Measurements from ENCODE around the gene ALG1.

- TF ChIP-seq CTCF (IDR thresholded peaks at IDR 0.05) (no peak), POLR2A (IDR thresholded peaks at IDR 0.05) (peak in 1 of 2 donors; percentile 23), POLR2AphosphoS5 (IDR thresholded peaks at IDR 0.05) (peak; percentile 74 to 84 (median 78))
Observed at GRCh38 chr16:5033256-5034166, 38.1 kb upstream of the ALG1 start, which contains the start of gene NAGPA.

Measured in sigmoid colon (tissue), 4 donors.